Thyroid gland (tissue), 4 donors: ENCODE data around the gene FGF2.

Source experiments
- CTCF ChIP-seq, 6 experiments: fragments of 200-600 bp in 3 of 6; fragments of 450-650 bp in 3 of 6; sonication (generic) in 3 of 6; IDR thresholded peaks; one replicate each; pipeline ENCODE4 v1.5.1; 2016 to 2019; ENCODE audit warnings: antibody characterized with exemption in 6 of 6, mild to moderate bottlenecking in 2 of 6, inconsistent platforms in 1 of 6, moderate library complexity in 1 of 6
- POLR2A ChIP-seq, 2 donors: fragments of 450-650 bp; IDR thresholded peaks; one replicate each; pipeline ENCODE4 v1.6.1; 2017; ENCODE audit warnings: antibody characterized with exemption in 2 of 2, mild to moderate bottlenecking in 2 of 2, moderate library complexity in 1 of 2

GRCh38 chr4:122861172-122861943 is 34.7 kb downstream of the FGF2 start:
- no peak for TF ChIP-seq POLR2A (IDR thresholded peaks at IDR 0.05)
- TF ChIP-seq CTCF (IDR thresholded peaks at IDR 0.05), result no peak
